Lower leg skin (tissue), 4 donors: ENCODE data around the gene INTS13. TPM values are rescaled to one million over a fixed set of nuclear protein-coding genes. Genes with fewer than 3 reads are reported as not detected.
"Not testable (repeated sequence)": the region's sequence is repeated elsewhere in the genome, so short reads cannot be mapped to it uniquely, and the experiment has no call there.

Source experiments
- DNase-seq, 2 donors: peaks; one replicate each; pipeline ENCODE4 v3.0.0-alpha.2; 2019; ENCODE audit warnings: low spot score in 2 of 2
- H3K4me3 ChIP-seq: fragments of 200-600 bp; sonication (generic); 2 replicates; pipeline ENCODE4 v1.5.1; 2017; ENCODE audit warnings: mild to moderate bottlenecking, low read depth; ENCODE audit not compliant: poor library complexity, severe bottlenecking
- CTCF ChIP-seq, 3 donors: fragments of 450-650 bp; IDR thresholded peaks; one replicate each; pipeline ENCODE4 v1.5.1; 2016; ENCODE audit warnings: antibody characterized with exemption in 3 of 3, mild to moderate bottlenecking in 3 of 3, moderate library complexity in 2 of 3
- POLR2A ChIP-seq, 2 donors: fragments of 450-650 bp; IDR thresholded peaks; one replicate each; pipeline ENCODE4 v1.6.1; 2016 to 2017; ENCODE audit warnings: antibody characterized with exemption in 2 of 2, mild to moderate bottlenecking in 1 of 2, moderate library complexity in 1 of 2
- WGBS, 2 donors: methylation state at CpG; one replicate each; pipeline ENCODE4 v1.1.5; 2018; 5-methylcytosine and 5-hydroxymethylcytosine counted together
- intact Hi-C: fragments of 100-400 bp; cut with DNase I; formaldehyde crosslinking; loops from one replicate; pipeline ENCODE4 v1.15.0; 2023; ENCODE audit warnings: low total_unique reads
- total RNA-seq, 4 donors: library from RNA; depleted of rRNA; stranded (reverse); fragments of >200 nt; gene quantifications; one replicate each; pipeline ENCODE4 v1.1.0, GENCODE V29; 2016

Gene INTS13
- total RNA-seq, 4 donors from 2014 or later, result 10.3 to 19.3 (median 14.9) TPM

GRCh38 chr12:26971963-26972362 lies 34.2 kb upstream of the INTS13 start:
- DNase-seq, result no peak
- no peak overlapping the region for H3K4me3 ChIP-seq
- 77 to 83% methylated on average over 2 of the region's 2 CpGs for WGBS, 2 donors
- intact Hi-C loops, result no loop called here
- TF ChIP-seq CTCF (IDR thresholded peaks at IDR 0.05) (no peak), POLR2A (IDR thresholded peaks at IDR 0.05) (no peak)

GRCh38 chr12:26970136-26970535 lies 32.4 kb upstream of the INTS13 start:
- 94 to 95% methylated on average over 2 of the region's 2 CpGs for WGBS, 2 donors
- intact Hi-C loops, result no loop called here
- no peak for DNase-seq

GRCh38 chr12:26966842-26967241 lies 29.1 kb upstream of the INTS13 start:
- TF ChIP-seq CTCF (IDR thresholded peaks at IDR 0.05), result no peak
- intact Hi-C loops, result no loop called here
- DNase-seq, result no peak
- whole genome bisulfite sequencing, 2 donors, result 88 to 91% methylated on average over 3 of the region's 3 CpGs
- no peak overlapping the region for H3K4me3 ChIP-seq

More at GRCh38 chr12:26970136-26970535, 32.4 kb upstream of the INTS13 start:
- TF ChIP-seq CTCF (IDR thresholded peaks at IDR 0.05) (no peak), POLR2A (IDR thresholded peaks at IDR 0.05) (no peak)
- no peak overlapping the region for H3K4me3 ChIP-seq

GRCh38 chr12:26963413-26963812 lies 25.6 kb upstream of the INTS13 start:
- DNase-seq, result no peak

GRCh38 chr12:26961803-26962202 lies 24.0 kb upstream of the INTS13 start:
- WGBS, 2 donors, result 90 to 92% methylated on average over 1 of the region's 1 CpG
- intact Hi-C loops, result no loop called here

More at GRCh38 chr12:26963413-26963812, 25.6 kb upstream of the INTS13 start:
- WGBS, 2 donors, result 94 to 97% methylated on average over 1 of the region's 1 CpG
- intact Hi-C loops, result no loop called here
- no peak for TF ChIP-seq CTCF (IDR thresholded peaks at IDR 0.05)
- TF ChIP-seq POLR2A (IDR thresholded peaks at IDR 0.05), result no peak
- H3K4me3 ChIP-seq, result no peak overlapping the region

GRCh38 chr12:26961391-26961790 lies 23.6 kb upstream of the INTS13 start:
- DNase-seq, H3K4me3 ChIP-seq, intact Hi-C loops: not testable (repeated sequence)
- WGBS, 2 donors, result 93 to 94% methylated on average over 7 of the region's 7 CpGs

More at GRCh38 chr12:26961803-26962202, 24.0 kb upstream of the INTS13 start:
- no peak overlapping the region for H3K4me3 ChIP-seq
- DNase-seq, result no peak
- TF ChIP-seq POLR2A (IDR thresholded peaks at IDR 0.05), result no peak
- TF ChIP-seq CTCF (IDR thresholded peaks at IDR 0.05), result no peak
